B cell (primary cell): ENCODE results near the gene MRAS.

Source experiments
- EZH2 ChIP-seq: IDR thresholded peaks from 2 replicates; pipeline ENCODE4 v1.6.1; 2012; ENCODE audit warnings: borderline replicate concordance, low read depth, mild to moderate bottlenecking, moderate library complexity, low read length; ENCODE audit not compliant: insufficient read depth, poor library complexity, severe bottlenecking
- TF ChIP-seq, protein P1 (sequence below): fragments of 200-600 bp; IDR thresholded peaks from one replicate; pipeline ENCODE4 v1.8.0; 2022; ENCODE audit warnings: antibody characterized with exemption, mild to moderate bottlenecking

DNA sequence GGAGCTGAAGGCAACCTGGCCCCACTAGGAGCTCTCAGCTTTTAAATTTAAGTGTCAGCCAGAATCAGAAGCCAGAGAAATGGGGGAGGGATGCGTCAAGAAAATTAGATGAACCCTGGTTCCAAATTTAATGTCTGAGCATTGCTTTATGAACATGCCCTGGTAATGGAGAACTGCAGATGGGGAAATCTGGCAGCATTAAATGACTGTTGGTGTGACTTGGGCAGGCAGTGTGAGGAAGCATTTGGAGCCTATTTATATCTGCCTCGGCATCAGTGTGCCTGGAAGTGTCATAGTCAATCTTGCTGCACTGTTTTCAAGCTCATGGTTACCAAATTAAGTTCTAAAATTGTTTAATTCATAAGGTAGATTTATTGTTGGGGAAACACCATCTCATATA is 47.7 kb upstream of the MRAS start:
- TF ChIP-seq, protein P1, sequence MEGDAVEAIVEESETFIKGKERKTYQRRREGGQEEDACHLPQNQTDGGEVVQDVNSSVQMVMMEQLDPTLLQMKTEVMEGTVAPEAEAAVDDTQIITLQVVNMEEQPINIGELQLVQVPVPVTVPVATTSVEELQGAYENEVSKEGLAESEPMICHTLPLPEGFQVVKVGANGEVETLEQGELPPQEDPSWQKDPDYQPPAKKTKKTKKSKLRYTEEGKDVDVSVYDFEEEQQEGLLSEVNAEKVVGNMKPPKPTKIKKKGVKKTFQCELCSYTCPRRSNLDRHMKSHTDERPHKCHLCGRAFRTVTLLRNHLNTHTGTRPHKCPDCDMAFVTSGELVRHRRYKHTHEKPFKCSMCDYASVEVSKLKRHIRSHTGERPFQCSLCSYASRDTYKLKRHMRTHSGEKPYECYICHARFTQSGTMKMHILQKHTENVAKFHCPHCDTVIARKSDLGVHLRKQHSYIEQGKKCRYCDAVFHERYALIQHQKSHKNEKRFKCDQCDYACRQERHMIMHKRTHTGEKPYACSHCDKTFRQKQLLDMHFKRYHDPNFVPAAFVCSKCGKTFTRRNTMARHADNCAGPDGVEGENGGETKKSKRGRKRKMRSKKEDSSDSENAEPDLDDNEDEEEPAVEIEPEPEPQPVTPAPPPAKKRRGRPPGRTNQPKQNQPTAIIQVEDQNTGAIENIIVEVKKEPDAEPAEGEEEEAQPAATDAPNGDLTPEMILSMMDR, result no peak
- TF ChIP-seq EZH2, result no peak
